ENCODE results near the gene PROSER3. TPM values are rescaled to one million over a fixed set of nuclear protein-coding genes. Genes with fewer than 3 reads are reported as not detected.

PROSER3 gene
- total RNA-seq, 2 experiments from 2014 or later, result 17.2 to 66.1 TPM

- Histone ChIP-seq H3K9me2 (ENCODE audit: insufficient read depth, low read length) (no peaks in the 10 kb centered on the region), H2AFZ (ENCODE audit: low read length) (no peak overlapping the region), H3K9me3 (ENCODE audit: low read length) (no peaks in the 10 kb centered on the region), H3K79me2 (ENCODE audit: insufficient read depth, low read depth, low read length) (no peaks in the 10 kb centered on the region), H4K20me1 (ENCODE audit: insufficient read depth, low read length) (no peaks in the 10 kb centered on the region), H3K4me1 (ENCODE audit: insufficient read depth, low read length, poor library complexity, severe bottlenecking) (peaks cover 19% of the 10 kb centered on the region), H3K4me2 (ENCODE audit: low read length) (no peak overlapping the region), H3K27ac (ENCODE audit: low read depth, low read length, poor library complexity, severe bottlenecking) (no peak overlapping the region), H3K4me3 (ENCODE audit: low read depth, low read length, poor library complexity, severe bottlenecking) (no peak overlapping the region), H3K36me3 (ENCODE audit: insufficient read depth, low read length) (peaks cover 5% of the 10 kb centered on the region; the same call in 1 of the 2 replicates)
- ChIA-PET CTCF (ENCODE audit: unreplicated experiment) (interaction anchor here (0.5 kb wide), 1 partner anchor 83 kb away, joined by 5 read pairs; no protein-coding TSS in a partner anchor), POLR2A (no interaction called here)
- BruUV-seq (replicated peaks), result no TSS peak
- intact Hi-C loops (cut with micrococcal nuclease; ENCODE audit: unreplicated experiment), result no loop called here
- TF ChIP-seq CTCF (conservative IDR thresholded peaks at IDR 0.05; ENCODE audit: low read length) (no peak), EZH2phosphoT487 (IDR thresholded peaks at IDR 0.05; ENCODE audit: borderline replicate concordance, low read depth, low read length) (no peak)
- DNase-seq (ENCODE audit: low spot score), result no peak
These were observed 20.0 kb downstream of the PROSER3 start for GRCh38 chr19:35777961-35778360.

GRCh38 chr19:35779033-35779432 is 21.1 kb downstream of the PROSER3 start:
- H3K9me3 ChIP-seq (ENCODE audit: low read length), result no peaks in the 10 kb centered on the region
- ChIA-PET CTCF (ENCODE audit: unreplicated experiment) (no interaction called here), POLR2A (no interaction called here)
- no peak overlapping the region for H2AFZ ChIP-seq (ENCODE audit: low read length)
- no peaks in the 10 kb centered on the region for H4K20me1 ChIP-seq (ENCODE audit: insufficient read depth, low read length)
- no peaks in the 10 kb centered on the region for H3K9me2 ChIP-seq (ENCODE audit: insufficient read depth, low read length)
- H3K36me3 ChIP-seq (ENCODE audit: insufficient read depth, low read length), result peaks cover 5% of the 10 kb centered on the region; the same call in 1 of the 2 replicates
- H3K4me3 ChIP-seq (ENCODE audit: low read depth, low read length, poor library complexity, severe bottlenecking), result no peak overlapping the region
- no peak for DNase-seq (ENCODE audit: low spot score)
- H3K79me2 ChIP-seq (ENCODE audit: insufficient read depth, low read depth, low read length), result no peaks in the 10 kb centered on the region
- H3K4me2 ChIP-seq (ENCODE audit: low read length), result no peak overlapping the region
- no TSS peak for BruUV-seq (replicated peaks)
- no peak overlapping the region for H3K27ac ChIP-seq (ENCODE audit: low read depth, low read length, poor library complexity, severe bottlenecking)
- H3K4me1 ChIP-seq (ENCODE audit: insufficient read depth, low read length, poor library complexity, severe bottlenecking), result peaks cover 19% of the 10 kb centered on the region
- TF ChIP-seq EZH2phosphoT487 (IDR thresholded peaks at IDR 0.05; ENCODE audit: borderline replicate concordance, low read depth, low read length), result no peak
- intact Hi-C loops (cut with micrococcal nuclease; ENCODE audit: unreplicated experiment), result no loop called here

- no peak overlapping the region for H2AFZ ChIP-seq (ENCODE audit: low read length)
- H3K9me3 ChIP-seq (ENCODE audit: low read length), result no peaks in the 10 kb centered on the region
- peaks cover 10% of the 10 kb centered on the region for H3K4me1 ChIP-seq (ENCODE audit: insufficient read depth, low read length, poor library complexity, severe bottlenecking)
- peaks cover 5% of the 10 kb centered on the region; the same call in 1 of the 2 replicates for H3K36me3 ChIP-seq (ENCODE audit: insufficient read depth, low read length)
- no peaks in the 10 kb centered on the region for H3K79me2 ChIP-seq (ENCODE audit: insufficient read depth, low read depth, low read length)
- no peak overlapping the region for H3K4me2 ChIP-seq (ENCODE audit: low read length)
- H4K20me1 ChIP-seq (ENCODE audit: insufficient read depth, low read length), result no peaks in the 10 kb centered on the region
- intact Hi-C loops (cut with micrococcal nuclease; ENCODE audit: unreplicated experiment), result no loop called here
- ChIA-PET POLR2A (no interaction called here), CTCF (ENCODE audit: unreplicated experiment) (no interaction called here)
- no peak for TF ChIP-seq EZH2phosphoT487 (IDR thresholded peaks at IDR 0.05; ENCODE audit: borderline replicate concordance, low read depth, low read length)
- TF ChIP-seq CTCF (conservative IDR thresholded peaks at IDR 0.05; ENCODE audit: low read length), result no peak
- H3K9me2 ChIP-seq (ENCODE audit: insufficient read depth, low read length), result no peaks in the 10 kb centered on the region
- no peak overlapping the region for H3K4me3 ChIP-seq (ENCODE audit: low read depth, low read length, poor library complexity, severe bottlenecking)
- no TSS peak for BruUV-seq (replicated peaks)
- no peak overlapping the region for H3K27ac ChIP-seq (ENCODE audit: low read depth, low read length, poor library complexity, severe bottlenecking)
- no peak for DNase-seq (ENCODE audit: low spot score)
These were observed 22.1 kb downstream of the PROSER3 start for GRCh38 chr19:35780058-35780457.

Data from OCI-LY7 (cell line).